ENCODE data around the gene DERA.

- TF ChIP-seq POLR2AphosphoS5 (IDR thresholded peaks at IDR 0.05; ENCODE audit: low read depth, low read length), result no peak
- no peak for TF ChIP-seq POLR2A (IDR thresholded peaks at IDR 0.05; ENCODE audit: low read depth, low read length)
- TF ChIP-seq POU2F2 (IDR thresholded peaks at IDR 0.05; ENCODE audit: low read depth, low read length), result no peak
- TF ChIP-seq TAF1 (IDR thresholded peaks at IDR 0.05; ENCODE audit: low read depth, low read length), result no peak
Measured at GRCh38 chr12:16086942-16087341, 175.8 kb downstream of the DERA start.

Measured in GM12891 (cell line).